Cardiac ventricle fibroblast (primary cell): ENCODE data around the gene C17orf50. TPM values are rescaled to one million over a fixed set of nuclear protein-coding genes. Genes with fewer than 3 reads are reported as not detected.

Experiments used
- total RNA-seq: library from RNA; depleted of rRNA; stranded (reverse); fragments of >200 nt; gene quantifications from 2 replicates; pipeline ENCODE4 v1.2.3, GENCODE V29; 2015

C17orf50 gene
- total RNA-seq = not detected in 2 replicates

GRCh38 chr17:35760587-35760986 is at the start of gene C17orf50:
Gene C17orf50, plus strand, starts transcription at chr17:35760887. Its CDS starts 55 bp downstream, at chr17:35760942.

GRCh38 chr17:35731239-35731916 is 29.3 kb upstream of the C17orf50 start, which contains the start of gene RASL10B:
Gene RASL10B, plus strand, starts transcription at chr17:35731639. Its CDS starts 3,546 bp downstream, at chr17:35735185.

GRCh38 chr17:35752945-35753764 is 7.5 kb upstream of the C17orf50 start, which contains the start of gene GAS2L2:
Gene GAS2L2, minus strand, starts transcription at chr17:35753239. Its CDS starts 389 bp downstream, at chr17:35752850.

GRCh38 chr17:35795007-35795870 is 34.6 kb downstream of the C17orf50 start, which contains the start of gene MMP28:
Gene MMP28, minus strand, starts transcription at chr17:35795641. Its CDS starts 264 bp downstream, at chr17:35795377.

GRCh38 chr17:35808962-35809854 is 48.5 kb downstream of the C17orf50 start, which contains the start of gene TAF15:
Gene TAF15, plus strand, starts transcription at chr17:35809484. Its CDS starts 86 bp downstream, at chr17:35809570.

Other genes starting within 250 kb of the C17orf50 start
- gene SLFN12L, start 223.2 kb upstream of the C17orf50 start, total RNA-seq = 0.05 and 0.37 TPM in 2 replicates
- gene SLFN14, start 200.1 kb upstream of the C17orf50 start, total RNA-seq = not detected in 2 replicates
- gene PEX12, start 182.3 kb upstream of the C17orf50 start, total RNA-seq = 7.6 TPM in 2 replicates
- 80.6 and 81.1 TPM in 2 replicates for gene AP2B1, start 173.6 kb upstream of the C17orf50 start, total RNA-seq
- gene RASL10B, start 29.2 kb upstream of the C17orf50 start, total RNA-seq = 2.4 and 2.6 TPM in 2 replicates
- gene GAS2L2, start 7.6 kb upstream of the C17orf50 start, total RNA-seq = 0.44 TPM in 1 of 2 replicates, not detected in the other
- gene MMP28, start 34.8 kb downstream of the C17orf50 start, total RNA-seq = 0.68 and 1.7 TPM in 2 replicates
- gene TAF15, start 48.6 kb downstream of the C17orf50 start, total RNA-seq = 26.6 and 28.9 TPM in 2 replicates
- not detected in 2 replicates for gene HEATR9, start 108.0 kb downstream of the C17orf50 start, total RNA-seq
- gene CCL5, start 119.5 kb downstream of the C17orf50 start, total RNA-seq = not detected in 2 replicates
- 1.1 TPM in 1 of 2 replicates, not detected in the other for gene RDM1, start 169.9 kb downstream of the C17orf50 start, total RNA-seq
- gene LYZL6, start 182.8 kb downstream of the C17orf50 start, total RNA-seq = not detected in 2 replicates
- gene CCL16, start 220.6 kb downstream of the C17orf50 start, total RNA-seq = not detected in 2 replicates
- gene CCL14, start 225.8 kb downstream of the C17orf50 start, total RNA-seq = 1.5 and 7.8 TPM in 2 replicates
- not detected in 2 replicates for gene CCL15, start 240.7 kb downstream of the C17orf50 start, total RNA-seq